Lung microvascular endothelial cell (primary cell): ENCODE measurements around the gene LPIN3. TPM values are rescaled to one million over a fixed set of nuclear protein-coding genes. Genes with fewer than 3 reads are reported as not detected.

Experiments
- DNase-seq, 2 donors: peaks; one replicate each; pipeline versions ENCODE4 v3.0.0 to v3.0.0-alpha.2; 2010; ENCODE audit warnings: low read depth in 2 of 2
- total RNA-seq: library from RNA; depleted of rRNA; stranded (reverse); fragments of >200 nt; gene quantifications from 2 replicates; pipeline ENCODE4 v1.2.1, GENCODE V29; 2014

Gene LPIN3
- total RNA-seq, 1 donor from 2014 or later: under 0.01 TPM

DNA sequence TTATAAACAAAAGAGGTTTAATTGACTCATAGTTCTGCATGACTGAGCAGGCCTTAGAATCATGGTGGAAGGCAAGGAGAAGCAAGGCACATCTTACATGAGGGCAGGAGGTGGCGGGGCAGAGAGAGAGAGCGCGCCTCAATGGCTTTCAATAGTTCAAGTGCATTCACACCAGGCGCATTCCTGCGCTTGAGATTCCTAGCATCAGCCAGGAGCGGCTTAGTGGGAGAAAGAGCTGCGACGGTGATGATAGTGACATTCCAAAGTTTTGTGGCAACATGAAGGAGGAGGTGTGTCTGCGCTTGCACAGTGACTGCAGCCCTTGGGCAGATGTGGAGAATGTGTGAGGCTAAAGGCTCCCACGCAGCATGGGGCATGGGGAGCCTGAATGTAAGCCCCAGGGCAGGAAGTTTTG, 51.0 kb downstream of the LPIN3 start:
- DNase-seq: no peak

DNA sequence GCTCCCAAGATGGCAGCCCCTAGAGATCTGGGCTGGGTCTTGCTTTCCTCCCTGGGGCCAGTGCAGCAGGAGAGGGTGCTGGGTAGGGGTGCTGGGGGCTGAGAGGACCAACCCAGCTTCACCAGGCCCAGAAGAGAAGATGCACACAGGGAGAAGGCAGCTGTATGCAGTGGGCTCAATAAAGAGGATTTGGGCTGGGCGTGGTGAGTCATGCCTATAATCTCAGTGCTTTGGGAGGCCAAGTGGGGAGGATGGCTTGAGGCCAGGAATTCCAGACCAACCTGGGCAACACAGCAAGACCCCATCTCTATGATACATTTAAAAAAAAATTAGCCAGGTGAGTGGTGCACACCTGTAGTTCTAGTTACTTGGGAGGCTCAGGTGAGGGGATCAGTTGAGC, 51.7 kb downstream of the LPIN3 start:
- no peak for DNase-seq

- peak in 1 of 2 donors; percentile 26 for DNase-seq
Observed at GRCh38 chr20:41392871-41393704, 52.5 kb downstream of the LPIN3 start.

DNA sequence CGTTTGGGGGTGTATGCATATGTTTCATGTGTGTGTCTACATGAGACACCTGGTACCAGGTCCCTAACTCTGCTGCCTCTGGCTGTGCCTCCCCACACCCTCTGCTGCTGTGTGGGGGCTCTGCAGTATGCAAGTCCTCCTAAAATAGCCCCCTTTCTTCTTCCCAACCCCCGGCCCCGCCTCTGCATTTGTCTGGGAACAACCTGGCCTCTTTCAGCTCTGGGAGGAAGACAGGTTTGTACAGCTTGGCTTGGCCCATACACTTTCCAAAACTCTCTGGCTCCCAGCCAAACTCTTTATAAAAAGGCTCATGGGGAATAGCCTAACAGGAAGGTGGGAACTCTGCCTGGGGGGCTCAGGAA, 53.1 kb downstream of the LPIN3 start:
- no peak for DNase-seq

- DNase-seq: no peak
Observed at GRCh38 chr20:41394081-41394480, 53.5 kb downstream of the LPIN3 start.

DNA sequence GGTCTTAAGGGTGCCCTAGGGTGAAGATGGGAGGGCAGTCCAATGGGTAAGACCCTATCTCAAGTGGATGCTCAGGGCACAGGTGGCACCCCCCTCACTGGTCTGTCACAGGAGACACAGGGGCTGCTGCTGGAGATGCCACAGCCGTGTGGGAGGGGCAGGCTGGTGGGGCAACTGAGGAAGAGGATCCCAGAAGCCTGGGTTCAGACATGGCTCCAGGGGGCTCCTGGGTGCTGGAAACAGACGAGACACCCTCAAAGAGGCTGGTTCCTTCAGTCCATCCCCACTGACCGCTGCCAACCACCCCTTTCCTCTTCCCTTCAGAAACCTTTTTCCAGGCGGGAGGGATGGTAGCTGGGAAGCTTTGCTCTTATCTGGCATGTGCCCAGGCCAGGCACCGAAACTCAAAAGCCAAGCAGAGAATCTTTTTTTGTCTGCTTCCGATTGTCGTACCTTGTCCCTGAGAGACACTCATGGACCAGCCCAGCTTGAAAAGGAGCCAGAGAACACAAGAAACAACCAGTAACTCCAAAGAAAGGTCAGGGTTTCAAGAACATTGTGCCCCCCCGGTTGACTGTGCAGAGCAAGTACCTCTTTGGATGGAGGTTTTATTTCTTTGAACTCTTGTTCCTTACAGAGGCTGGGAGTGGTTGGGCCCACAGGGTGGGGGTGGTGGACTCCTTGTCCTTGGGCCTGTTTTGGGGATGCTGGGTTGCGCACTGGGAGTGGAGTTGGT, 54.5 kb downstream of the LPIN3 start:
- DNase-seq: no peak

DNA sequence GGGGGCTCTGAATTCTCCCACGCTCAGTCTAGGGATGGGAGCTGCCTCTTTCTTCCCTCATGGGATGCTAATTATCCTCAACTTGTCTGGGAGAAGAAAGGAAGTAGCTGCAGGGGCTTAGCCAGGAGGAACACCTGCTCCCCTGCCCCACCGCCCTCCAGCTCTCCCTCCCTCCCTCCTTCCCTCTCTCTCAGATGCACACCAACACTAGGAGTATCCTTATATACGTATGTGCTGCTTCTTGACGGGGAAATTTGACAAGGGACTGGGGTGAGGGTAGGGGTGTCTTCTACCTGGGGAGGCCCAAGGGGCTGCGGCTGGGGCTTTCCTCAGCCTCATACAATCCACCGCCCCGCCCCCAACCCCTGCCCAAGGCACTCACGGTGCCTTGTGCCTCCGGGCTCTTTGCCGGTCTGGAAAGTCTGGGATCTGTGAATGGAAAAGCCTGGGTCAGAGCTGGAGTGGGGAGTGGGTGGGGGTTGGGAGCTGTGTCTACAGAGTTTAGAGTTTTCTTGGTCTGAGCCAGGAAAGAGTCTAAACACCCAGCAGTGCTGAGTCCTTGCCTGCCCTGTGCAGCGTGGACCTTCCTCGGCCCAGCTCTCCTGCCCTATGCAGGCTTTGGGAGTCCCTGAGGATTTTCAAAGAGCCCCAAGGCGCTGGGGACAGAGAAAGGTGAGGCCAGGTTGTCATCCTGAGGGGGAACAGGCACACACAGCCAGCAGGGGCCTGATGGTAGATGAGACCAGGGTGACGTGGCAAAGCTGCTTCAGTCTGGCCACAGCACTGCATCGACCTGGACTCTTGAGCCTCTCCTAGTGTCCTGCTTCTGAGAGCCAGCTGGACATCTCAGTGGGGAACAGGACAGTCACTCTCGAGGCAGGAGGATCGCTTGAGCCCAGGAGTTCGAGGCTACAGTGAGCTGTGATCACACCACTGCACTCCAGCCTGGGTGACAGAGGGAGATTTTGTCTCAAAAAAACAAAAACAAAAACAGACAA, 55.3 kb downstream of the LPIN3 start:
- DNase-seq: no peak

DNA sequence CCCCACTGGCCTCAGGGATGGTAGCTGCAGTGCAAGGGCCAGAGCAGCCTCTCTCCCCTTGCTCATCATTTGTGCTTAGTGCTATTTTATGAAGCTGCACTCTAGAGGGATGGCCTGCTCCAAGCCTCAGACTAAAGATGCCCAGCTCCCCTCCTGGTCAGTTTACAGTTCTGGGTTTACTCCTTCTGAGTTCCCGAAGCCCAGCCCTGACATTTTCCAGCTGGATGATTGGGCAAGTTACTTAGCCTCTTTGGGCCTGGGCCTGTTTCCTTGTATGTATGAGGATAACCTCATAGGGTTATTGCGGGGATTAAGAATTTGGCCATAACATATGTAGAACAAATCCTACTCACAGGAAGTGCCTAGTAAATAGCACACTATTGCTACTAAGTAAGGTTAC, 57.8 kb downstream of the LPIN3 start:
- no peak for DNase-seq

DNA sequence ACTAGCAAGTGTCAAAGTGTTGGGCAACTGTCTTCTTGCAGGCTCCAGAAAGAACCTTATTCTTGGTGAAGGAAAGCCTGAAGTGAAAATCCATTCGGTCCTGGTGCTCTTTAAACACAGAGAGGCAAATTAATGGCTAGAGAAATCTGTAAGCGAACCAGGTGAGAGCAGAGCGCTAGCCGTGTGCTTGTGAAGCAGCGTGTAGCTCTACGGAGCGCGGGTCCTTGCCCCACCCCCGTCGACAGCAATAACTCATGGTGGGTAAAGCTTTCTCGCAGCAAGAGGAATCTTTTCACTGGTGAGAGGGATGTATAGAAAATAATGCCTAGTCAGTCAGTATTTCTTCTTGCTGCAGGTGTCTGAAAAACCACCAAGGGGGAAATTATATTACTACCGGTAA, 63.0 kb downstream of the LPIN3 start:
- no peak for DNase-seq

- no peak for DNase-seq
Observed at GRCh38 chr20:41405436-41405835, 64.8 kb downstream of the LPIN3 start.

GRCh38 chr20:41406353-41406752, 65.7 kb downstream of the LPIN3 start:
- DNase-seq: peak; percentile 33 to 53

GRCh38 chr20:41406896-41407444, 66.3 kb downstream of the LPIN3 start:
- no peak for DNase-seq

GRCh38 chr20:41407607-41408006, 67.0 kb downstream of the LPIN3 start:
- DNase-seq: no peak

GRCh38 chr20:41408156-41408794, 67.7 kb downstream of the LPIN3 start:
- no peak for DNase-seq

GRCh38 chr20:41408986-41409385, 68.4 kb downstream of the LPIN3 start:
- peak in 1 of 2 donors; percentile 12 for DNase-seq

Other genes with a start within 250 kb of the LPIN3 start
- gene PLCG1, start 203.3 kb upstream of the LPIN3 start, total RNA-seq: 135 and 160 TPM in 2 replicates
- 5.9 and 6.5 TPM in 2 replicates for gene ZHX3, start 23.1 kb upstream of the LPIN3 start, total RNA-seq
- under 0.01 TPM in 1 of 2 replicates, not detected in the other for gene EMILIN3, start 26.0 kb downstream of the LPIN3 start, total RNA-seq